NK-92 treated with Interleukin-12 subunit alpha and Interleukin-12 subunit beta, amount 100 ng/mL, for 24 hours (cell line): ENCODE data around the gene PAX5.

Experiments
- DNase-seq: peaks from one replicate; lab custom pipeline; 2025; lab: John Stamatoyannopoulos, UW

PAX5 gene

GRCh38 chr9:36832164-36832795 is 201.8 kb downstream of the PAX5 start:
- no peak for DNase-seq

- no peak for DNase-seq
Observed at GRCh38 chr9:36831381-36832161, 202.5 kb downstream of the PAX5 start.

GRCh38 chr9:36828611-36829013 is 205.5 kb downstream of the PAX5 start:
- DNase-seq, result no peak

GRCh38 chr9:36827593-36827992 is 206.5 kb downstream of the PAX5 start:
- DNase-seq, result no peak

- no peak for DNase-seq
Observed at GRCh38 chr9:36826581-36826980, 207.5 kb downstream of the PAX5 start.

- DNase-seq, result no peak
Observed at GRCh38 chr9:36825179-36825578, 208.9 kb downstream of the PAX5 start.

GRCh38 chr9:36823934-36824333 is 210.1 kb downstream of the PAX5 start:
- DNase-seq, result no peak

GRCh38 chr9:36823466-36823865 is 210.6 kb downstream of the PAX5 start:
- DNase-seq, result no peak

GRCh38 chr9:36822201-36822600 is 211.9 kb downstream of the PAX5 start:
- DNase-seq, result no peak

GRCh38 chr9:36820392-36820861 is 213.6 kb downstream of the PAX5 start:
- no peak for DNase-seq

GRCh38 chr9:36818965-36819870 is 214.8 kb downstream of the PAX5 start:
- DNase-seq, result no peak

GRCh38 chr9:36818242-36818938 is 215.7 kb downstream of the PAX5 start:
- DNase-seq, result no peak

- no peak for DNase-seq
Observed at GRCh38 chr9:36817160-36817834, 216.8 kb downstream of the PAX5 start.

- no peak for DNase-seq
Observed at GRCh38 chr9:36816371-36816770, 217.7 kb downstream of the PAX5 start.

GRCh38 chr9:36815566-36816348 is 218.3 kb downstream of the PAX5 start:
- DNase-seq, result no peak

GRCh38 chr9:36815023-36815422 is 219.0 kb downstream of the PAX5 start:
- DNase-seq, result no peak

- no peak for DNase-seq
Observed at GRCh38 chr9:36813154-36813553, 220.9 kb downstream of the PAX5 start.

GRCh38 chr9:36812556-36812955 is 221.5 kb downstream of the PAX5 start:
- no peak for DNase-seq

- no peak for DNase-seq
Observed at GRCh38 chr9:36808251-36808650, 225.8 kb downstream of the PAX5 start.

- DNase-seq, result no peak
Observed at GRCh38 chr9:36803961-36804360, 230.1 kb downstream of the PAX5 start.
